ENCODE results near the gene THAP4.

THAP4 gene

DNA sequence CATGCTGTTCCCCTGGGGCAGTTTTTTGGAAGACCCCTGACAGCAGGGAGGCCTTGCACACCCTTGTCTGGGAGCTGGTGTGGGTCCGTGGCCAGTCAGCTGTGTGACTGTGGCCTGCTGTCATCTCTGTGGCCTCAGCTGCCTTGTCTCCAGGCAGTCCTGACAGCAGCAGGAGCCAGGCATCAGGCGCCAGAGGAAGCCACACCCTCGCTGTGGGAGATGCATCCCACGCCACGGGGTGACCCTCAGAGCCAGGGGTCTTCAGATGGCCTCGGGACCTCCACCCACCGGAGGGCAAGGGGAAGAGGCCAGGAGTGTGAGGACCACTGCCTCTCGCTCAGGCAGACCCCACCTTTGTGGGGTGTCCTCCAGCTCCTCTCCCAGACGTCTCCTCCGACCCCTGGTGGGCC lies 73.4 kb downstream of the THAP4 start:
- TF ChIP-seq, protein P1, sequence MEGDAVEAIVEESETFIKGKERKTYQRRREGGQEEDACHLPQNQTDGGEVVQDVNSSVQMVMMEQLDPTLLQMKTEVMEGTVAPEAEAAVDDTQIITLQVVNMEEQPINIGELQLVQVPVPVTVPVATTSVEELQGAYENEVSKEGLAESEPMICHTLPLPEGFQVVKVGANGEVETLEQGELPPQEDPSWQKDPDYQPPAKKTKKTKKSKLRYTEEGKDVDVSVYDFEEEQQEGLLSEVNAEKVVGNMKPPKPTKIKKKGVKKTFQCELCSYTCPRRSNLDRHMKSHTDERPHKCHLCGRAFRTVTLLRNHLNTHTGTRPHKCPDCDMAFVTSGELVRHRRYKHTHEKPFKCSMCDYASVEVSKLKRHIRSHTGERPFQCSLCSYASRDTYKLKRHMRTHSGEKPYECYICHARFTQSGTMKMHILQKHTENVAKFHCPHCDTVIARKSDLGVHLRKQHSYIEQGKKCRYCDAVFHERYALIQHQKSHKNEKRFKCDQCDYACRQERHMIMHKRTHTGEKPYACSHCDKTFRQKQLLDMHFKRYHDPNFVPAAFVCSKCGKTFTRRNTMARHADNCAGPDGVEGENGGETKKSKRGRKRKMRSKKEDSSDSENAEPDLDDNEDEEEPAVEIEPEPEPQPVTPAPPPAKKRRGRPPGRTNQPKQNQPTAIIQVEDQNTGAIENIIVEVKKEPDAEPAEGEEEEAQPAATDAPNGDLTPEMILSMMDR (IDR thresholded peaks at IDR 0.05; ENCODE audit: low read depth, low read length), result no peak
- no peak for DNase-seq (ENCODE audit: extremely low read depth, low read depth)

DNA sequence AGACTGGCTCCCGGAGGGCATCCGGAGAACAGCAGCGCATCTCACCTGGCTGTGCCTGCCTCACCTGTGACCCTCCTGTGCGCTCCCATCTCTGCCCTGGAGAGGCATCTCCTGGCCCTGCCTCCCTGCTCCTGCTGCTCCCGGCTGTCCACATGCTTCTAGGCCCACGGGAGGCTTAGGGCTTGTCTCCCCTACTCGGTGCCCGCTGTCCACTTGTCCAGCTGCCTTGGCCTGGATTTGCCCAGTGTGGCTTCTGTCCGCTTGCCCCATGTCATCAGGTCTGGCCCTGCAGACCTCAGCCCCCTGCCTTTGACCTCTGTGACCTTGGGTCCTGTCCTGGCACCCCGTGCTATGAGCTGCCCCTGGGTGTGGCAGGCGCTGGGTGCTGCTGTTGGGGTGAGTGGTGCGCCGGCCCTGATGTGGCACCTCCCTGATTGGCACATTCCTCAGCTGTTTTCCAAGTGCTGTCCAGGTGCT lies 73.9 kb downstream of the THAP4 start:
- DNase-seq (ENCODE audit: extremely low read depth, low read depth), result no peak

DNA sequence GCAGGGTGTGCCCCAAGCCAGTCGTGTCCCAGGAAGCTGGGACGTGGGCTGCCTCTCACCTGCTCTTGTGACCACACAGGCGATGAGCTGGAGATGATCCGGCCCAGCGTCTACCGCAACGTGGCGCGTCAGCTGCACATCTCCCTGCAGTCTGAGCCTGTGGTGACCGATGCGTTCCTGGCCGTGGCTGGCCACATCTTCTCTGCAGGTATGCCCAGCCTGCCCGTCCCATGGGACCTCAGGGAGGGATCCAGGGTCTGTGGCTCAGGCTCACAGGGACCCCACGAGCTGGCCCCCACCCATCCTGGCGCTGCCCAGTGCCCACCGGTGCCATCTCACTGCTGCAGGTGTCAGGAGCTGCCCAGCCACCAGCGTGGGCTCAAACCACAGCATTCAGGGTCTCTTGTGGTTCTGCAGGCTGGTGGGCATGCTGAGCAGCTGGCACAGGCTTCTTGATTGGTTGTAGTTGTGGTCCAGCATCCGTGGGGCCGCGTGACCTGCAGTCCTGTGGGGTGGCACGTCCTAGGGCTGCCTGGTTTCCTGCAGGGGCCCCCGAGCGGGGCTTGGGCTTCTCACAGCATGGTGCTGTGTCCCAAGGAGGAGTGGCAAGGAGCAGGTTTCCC lies 74.6 kb downstream of the THAP4 start:
- DNase-seq (ENCODE audit: extremely low read depth, low read depth), result no peak
- TF ChIP-seq, protein P1 (IDR thresholded peaks at IDR 0.05; ENCODE audit: low read depth, low read length), result no peak

More for the DNA sequence above, 73.9 kb downstream of the THAP4 start:
- TF ChIP-seq, protein P1 (IDR thresholded peaks at IDR 0.05; ENCODE audit: low read depth, low read length), result no peak

DNA sequence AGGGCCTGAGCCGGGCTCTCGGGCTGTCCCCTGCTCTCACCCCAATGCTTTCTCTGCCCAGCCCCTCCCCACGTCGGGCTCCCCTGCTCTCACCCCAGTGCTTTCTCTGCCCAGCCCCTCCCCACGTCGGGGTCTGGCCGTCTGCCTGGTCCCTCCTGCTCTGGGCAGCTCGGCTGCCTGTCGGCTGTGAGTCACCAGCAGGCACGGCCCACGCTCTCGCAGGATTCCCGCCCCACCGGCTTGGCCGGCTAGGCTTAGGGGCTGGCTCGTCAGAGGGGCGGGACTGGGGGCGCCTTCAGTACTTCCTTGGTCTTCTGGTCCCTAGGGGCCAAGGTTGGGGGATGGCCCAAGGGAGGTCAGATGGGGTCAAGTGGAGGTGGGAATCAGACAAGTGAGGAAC lies 75.1 kb downstream of the THAP4 start:
- TF ChIP-seq, protein P1 (IDR thresholded peaks at IDR 0.05; ENCODE audit: low read depth, low read length), result no peak
- peak; percentile 23 for DNase-seq (ENCODE audit: extremely low read depth, low read depth)

DNA sequence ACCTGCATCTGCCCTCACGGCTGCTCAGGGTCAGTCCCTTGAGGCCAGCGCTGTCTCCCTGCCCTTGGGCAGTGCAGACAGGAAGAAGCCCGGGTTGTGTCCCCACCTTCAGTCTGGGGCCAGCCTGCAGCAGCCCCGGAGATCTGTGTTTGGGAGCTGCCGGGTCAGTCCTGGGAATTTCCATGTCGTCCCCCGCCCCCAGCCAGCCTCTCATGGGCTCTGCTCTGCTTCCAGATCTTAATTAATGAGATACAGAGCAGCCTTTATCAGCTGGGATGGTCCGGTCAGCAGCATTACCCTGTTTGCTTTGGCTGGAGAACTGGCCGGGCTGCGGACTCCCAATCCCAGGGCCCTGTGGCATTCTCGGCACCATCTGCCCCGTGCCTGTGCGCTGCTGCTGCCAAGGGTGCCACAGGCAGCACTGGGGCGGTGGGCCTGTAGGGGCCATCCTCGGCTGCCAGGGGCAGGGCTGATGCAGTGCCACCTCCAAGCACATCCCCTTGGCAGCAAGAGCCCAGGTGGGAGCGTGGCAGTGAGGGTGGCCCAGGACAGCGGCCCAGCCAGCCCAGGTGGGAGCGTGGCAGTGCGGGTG lies 76.0 kb downstream of the THAP4 start:
- TF ChIP-seq, protein P1 (IDR thresholded peaks at IDR 0.05; ENCODE audit: low read depth, low read length), result no peak
- no peak for DNase-seq (ENCODE audit: extremely low read depth, low read depth)

DNA sequence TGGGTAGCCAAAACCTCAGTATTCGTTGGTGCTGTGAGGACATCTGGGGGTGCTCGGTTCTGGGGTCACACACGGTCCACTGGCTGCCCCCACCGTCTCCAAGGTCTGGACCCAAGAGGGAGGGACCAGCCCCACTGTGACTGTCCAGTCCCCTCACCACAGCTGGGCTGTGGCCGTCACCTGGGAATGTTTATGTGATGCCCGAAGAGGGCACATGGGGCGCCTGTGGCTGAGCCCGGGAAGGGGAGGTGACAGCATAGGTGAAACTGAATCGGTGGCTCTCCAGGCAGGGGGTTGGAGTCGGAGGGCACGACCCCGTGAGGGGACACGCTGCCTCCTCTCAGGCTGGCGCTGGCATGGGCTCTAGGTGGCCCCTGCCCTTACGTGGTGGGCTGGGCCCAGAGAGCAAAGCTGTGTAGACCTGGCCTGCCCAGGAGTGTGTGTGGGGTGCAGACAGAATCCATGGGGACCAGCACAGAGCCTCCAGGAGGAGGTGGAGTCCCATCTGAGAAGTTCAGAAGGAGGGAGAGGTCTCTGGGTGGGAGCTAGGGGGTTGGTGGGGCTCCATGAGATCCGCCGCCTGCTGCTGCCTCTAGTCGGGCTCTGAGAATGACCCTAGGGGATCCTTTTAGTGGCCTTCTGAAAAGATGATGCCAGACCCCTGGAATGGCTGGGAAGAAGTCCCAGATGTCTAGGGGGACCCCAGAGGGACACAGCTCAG lies 76.6 kb downstream of the THAP4 start:
- TF ChIP-seq, protein P1 (IDR thresholded peaks at IDR 0.05; ENCODE audit: low read depth, low read length), result no peak
- DNase-seq (ENCODE audit: extremely low read depth, low read depth), result no peak

Data from AG09319 (cell line).